Neuron (in vitro differentiated cells): ENCODE measurements around the gene OR1B1.
"Not testable (repeated sequence)": the region's sequence is repeated elsewhere in the genome, so short reads cannot be mapped to it uniquely, and the experiment has no call there.

Experiments
- H2AFZ ChIP-seq: one replicate; pipeline ENCODE4 v1.6.1; 2013; ENCODE audit warnings: low read depth, mild to moderate bottlenecking, inconsistent platforms, low read length, moderate library complexity
- H3K27me3 ChIP-seq: one replicate; pipeline ENCODE4 v1.6.1; 2013; ENCODE audit warnings: low read length; ENCODE audit not compliant: insufficient read depth
- H3K36me3 ChIP-seq: one replicate; pipeline ENCODE4 v1.6.1; 2013; ENCODE audit warnings: low read length; ENCODE audit not compliant: insufficient read depth
- H3K4me1 ChIP-seq: one replicate; pipeline ENCODE4 v1.6.1; 2013; ENCODE audit warnings: low read length; ENCODE audit not compliant: insufficient read depth
- H3K4me3 ChIP-seq: 2 replicates; pipeline ENCODE4 v1.5.1; 2013; ENCODE audit warnings: mild to moderate bottlenecking, low read length, moderate library complexity
- H3K9me3 ChIP-seq: one replicate; pipeline ENCODE4 v1.6.1; 2013; ENCODE audit warnings: low read length

Gene OR1B1

GRCh38 chr9:122657527-122657926 is at the start of gene OR1B1:
TSS of gene OR1B1 (minus strand) at chr9:122657627.
- H3K36me3 ChIP-seq = no peaks in the 10 kb centered on the region
- H2AFZ ChIP-seq = no peak within 1 kb of the TSS
- no peaks in the 10 kb centered on the region for H3K9me3 ChIP-seq
- peaks cover 13% of the 10 kb centered on the region for H3K27me3 ChIP-seq
- H3K4me1 ChIP-seq = no peaks in the 10 kb centered on the region
- no peak within 1 kb of the TSS for H3K4me3 ChIP-seq

- Histone ChIP-seq H3K27me3 (peaks cover 6% of the 10 kb centered on the region), H3K36me3 (no peaks in the 10 kb centered on the region), H3K4me3 (no peak overlapping the region), H3K9me3 (no peaks in the 10 kb centered on the region), H3K4me1 (no peaks in the 10 kb centered on the region), H2AFZ (no peak overlapping the region)
These were observed 38.3 kb upstream of the OR1B1 start for GRCh38 chr9:122695696-122696095.

GRCh38 chr9:122684851-122685250 is 27.4 kb upstream of the OR1B1 start:
- Histone ChIP-seq H3K9me3 (no peaks in the 10 kb centered on the region), H2AFZ (no peak overlapping the region), H3K4me3 (no peak overlapping the region), H3K36me3 (no peaks in the 10 kb centered on the region), H3K27me3 (no peaks in the 10 kb centered on the region), H3K4me1 (peaks cover 10% of the 10 kb centered on the region)

GRCh38 chr9:122672481-122672880 is 15.1 kb upstream of the OR1B1 start:
- H3K27me3 ChIP-seq = peaks cover 10% of the 10 kb centered on the region
- H3K4me3 ChIP-seq = no peak overlapping the region
- H3K36me3 ChIP-seq = no peaks in the 10 kb centered on the region
- H3K4me1 ChIP-seq = no peaks in the 10 kb centered on the region
- no peak overlapping the region for H2AFZ ChIP-seq
- no peaks in the 10 kb centered on the region for H3K9me3 ChIP-seq

GRCh38 chr9:122661416-122661815 is 4.0 kb upstream of the OR1B1 start, which contains the start of gene OR1L1:
TSS of gene OR1L1 (plus strand) at chr9:122661716. CDS start at chr9:122661716, 0 bp downstream.
- H3K27me3 ChIP-seq = peaks cover 16% of the 10 kb centered on the region
- H3K4me3 ChIP-seq = no peak within 1 kb of the TSS
- no peaks in the 10 kb centered on the region for H3K9me3 ChIP-seq
- no peaks in the 10 kb centered on the region for H3K4me1 ChIP-seq
- H3K36me3 ChIP-seq = no peaks in the 10 kb centered on the region
- H2AFZ ChIP-seq = no peak within 1 kb of the TSS

GRCh38 chr9:122656378-122656777 is 1.0 kb downstream of the OR1B1 start:
- no peak overlapping the region for H3K4me3 ChIP-seq
- peaks cover 3% of the 10 kb centered on the region for H3K27me3 ChIP-seq
- H2AFZ ChIP-seq = no peak overlapping the region
- H3K4me1 ChIP-seq = no peaks in the 10 kb centered on the region
- no peaks in the 10 kb centered on the region for H3K9me3 ChIP-seq
- no peaks in the 10 kb centered on the region for H3K36me3 ChIP-seq

GRCh38 chr9:122642226-122642625 is 15.2 kb downstream of the OR1B1 start:
- Histone ChIP-seq H3K36me3 (no peaks in the 10 kb centered on the region), H3K4me3 (no peak overlapping the region), H3K27me3 (no peaks in the 10 kb centered on the region), H3K4me1 (no peaks in the 10 kb centered on the region), H2AFZ (no peak overlapping the region), H3K9me3 (no peaks in the 10 kb centered on the region)

- Histone ChIP-seq H3K4me1 (no peaks in the 10 kb centered on the region), H3K4me3 (no peak overlapping the region), H2AFZ (no peak overlapping the region), H3K36me3 (no peaks in the 10 kb centered on the region), H3K9me3 (no peaks in the 10 kb centered on the region), H3K27me3 (no peaks in the 10 kb centered on the region)
These were observed 37.4 kb downstream of the OR1B1 start for GRCh38 chr9:122619996-122620395.

- H3K9me3 ChIP-seq = no peaks in the 10 kb centered on the region
- H3K27me3 ChIP-seq = peaks cover 4% of the 10 kb centered on the region
- H2AFZ ChIP-seq = no peak within 1 kb of the TSS
- H3K4me3 ChIP-seq = no peak within 1 kb of the TSS
- no peaks in the 10 kb centered on the region for H3K36me3 ChIP-seq
- H3K4me1 ChIP-seq = no peaks in the 10 kb centered on the region
These were observed 43.1 kb downstream of the OR1B1 start, which contains the start of gene OR1Q1 for GRCh38 chr9:122614362-122614761. TSS of gene OR1Q1 (plus strand) at chr9:122614738. CDS start at chr9:122614738, 0 bp downstream.

- Histone ChIP-seq H2AFZ (no peak overlapping the region), H3K4me1 (no peaks in the 10 kb centered on the region), H3K27me3 (peaks cover 4% of the 10 kb centered on the region), H3K9me3 (no peaks in the 10 kb centered on the region), H3K4me3 (no peak overlapping the region), H3K36me3 (no peaks in the 10 kb centered on the region)
These were observed 47.6 kb downstream of the OR1B1 start for GRCh38 chr9:122609804-122610203.

GRCh38 chr9:122606587-122606986 is 50.8 kb downstream of the OR1B1 start:
- Histone ChIP-seq H2AFZ (no peak overlapping the region), H3K36me3 (no peaks in the 10 kb centered on the region), H3K4me1 (no peaks in the 10 kb centered on the region), H3K27me3 (peaks cover 4% of the 10 kb centered on the region), H3K9me3 (no peaks in the 10 kb centered on the region), H3K4me3 (no peak overlapping the region)

GRCh38 chr9:122605691-122606090 is 51.7 kb downstream of the OR1B1 start:
- H3K4me3 ChIP-seq = no peak overlapping the region
- no peaks in the 10 kb centered on the region for H3K4me1 ChIP-seq
- H3K9me3 ChIP-seq = no peaks in the 10 kb centered on the region
- H3K36me3 ChIP-seq = no peaks in the 10 kb centered on the region
- H2AFZ ChIP-seq = no peak overlapping the region
- H3K27me3 ChIP-seq = peaks cover 4% of the 10 kb centered on the region

- H3K4me3 ChIP-seq, H3K27me3 ChIP-seq, H3K36me3 ChIP-seq, H3K9me3 ChIP-seq, H3K4me1 ChIP-seq, H2AFZ ChIP-seq: not testable (repeated sequence)
These were observed 74.1 kb downstream of the OR1B1 start, which contains the start of gene OR1L8 for GRCh38 chr9:122583284-122583683. TSS of gene OR1L8 (minus strand) at chr9:122583384. CDS start at chr9:122568477, 14,907 bp downstream.

GRCh38 chr9:122580360-122580759 is 77.1 kb downstream of the OR1B1 start:
- Histone ChIP-seq H3K4me1 (no peaks in the 10 kb centered on the region), H3K27me3 (no peaks in the 10 kb centered on the region), H2AFZ (no peak overlapping the region), H3K36me3 (no peaks in the 10 kb centered on the region), H3K9me3 (no peaks in the 10 kb centered on the region), H3K4me3 (no peak overlapping the region)
